AG04449 (cell line): ENCODE measurements around the gene TSPEAR.
"Not testable (repeated sequence)": the region's sequence is repeated elsewhere in the genome, so short reads cannot be mapped to it uniquely, and the experiment has no call there.

Experiments used
- CTCF ChIA-PET: fragments of 350-600 bp; formaldehyde crosslinking; extraction: SDS; loops from one replicate; lab custom pipeline; 2021; ENCODE audit warnings: antibody characterized with exemption; lab: Yijun Ruan, JAX
- POLR2A ChIA-PET: fragments of 400-600, 350-600 bp; formaldehyde crosslinking; extraction: SDS; loops from one replicate; lab custom pipeline; 2020; ENCODE audit warnings: antibody characterized with exemption, inconsistent platforms; lab: Yijun Ruan, JAX
- DNase-seq: peaks from one replicate; pipeline ENCODE4 v3.0.0-alpha.2; 2010; ENCODE audit warnings: low read depth, low spot score
- H3K4me3 ChIP-seq: 2 replicates; pipeline ENCODE4 v1.5.1; 2011; ENCODE audit warnings: low read depth, mild to moderate bottlenecking, control low read depth, low read length
- TF ChIP-seq, protein P1 (sequence below): IDR thresholded peaks from one replicate; pipeline ENCODE4 v1.5.1; 2011; ENCODE audit warnings: mild to moderate bottlenecking, moderate library complexity, low read length, control low read depth, inconsistent platforms; ENCODE audit not compliant: insufficient read depth; ENCODE audit errors: missing control alignments

TSPEAR gene

DNA sequence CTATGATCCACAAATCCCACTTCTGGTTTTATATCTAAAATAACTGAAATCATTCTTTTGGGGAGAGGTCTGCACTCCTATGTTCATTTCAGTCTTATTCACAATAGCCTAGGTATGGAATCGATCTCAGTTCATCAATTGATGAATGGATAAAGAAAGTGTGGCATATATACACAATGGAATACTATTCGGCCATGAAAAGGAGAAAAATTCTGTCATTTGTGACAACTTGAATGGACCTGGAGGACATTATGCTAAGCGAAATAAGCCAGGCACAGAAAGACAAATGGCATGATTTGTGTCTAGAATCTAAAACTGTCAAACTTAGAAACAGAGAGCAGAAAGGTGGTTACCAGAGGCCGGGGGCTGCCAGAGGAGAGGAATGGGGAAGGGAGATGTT lies 104.9 kb downstream of the TSPEAR start:
- ChIA-PET CTCF (no interaction called here), POLR2A (no interaction called here)
- DNase-seq = no peak
- H3K4me3 ChIP-seq = no peak overlapping the region
- TF ChIP-seq, protein P1, sequence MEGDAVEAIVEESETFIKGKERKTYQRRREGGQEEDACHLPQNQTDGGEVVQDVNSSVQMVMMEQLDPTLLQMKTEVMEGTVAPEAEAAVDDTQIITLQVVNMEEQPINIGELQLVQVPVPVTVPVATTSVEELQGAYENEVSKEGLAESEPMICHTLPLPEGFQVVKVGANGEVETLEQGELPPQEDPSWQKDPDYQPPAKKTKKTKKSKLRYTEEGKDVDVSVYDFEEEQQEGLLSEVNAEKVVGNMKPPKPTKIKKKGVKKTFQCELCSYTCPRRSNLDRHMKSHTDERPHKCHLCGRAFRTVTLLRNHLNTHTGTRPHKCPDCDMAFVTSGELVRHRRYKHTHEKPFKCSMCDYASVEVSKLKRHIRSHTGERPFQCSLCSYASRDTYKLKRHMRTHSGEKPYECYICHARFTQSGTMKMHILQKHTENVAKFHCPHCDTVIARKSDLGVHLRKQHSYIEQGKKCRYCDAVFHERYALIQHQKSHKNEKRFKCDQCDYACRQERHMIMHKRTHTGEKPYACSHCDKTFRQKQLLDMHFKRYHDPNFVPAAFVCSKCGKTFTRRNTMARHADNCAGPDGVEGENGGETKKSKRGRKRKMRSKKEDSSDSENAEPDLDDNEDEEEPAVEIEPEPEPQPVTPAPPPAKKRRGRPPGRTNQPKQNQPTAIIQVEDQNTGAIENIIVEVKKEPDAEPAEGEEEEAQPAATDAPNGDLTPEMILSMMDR = no peak

- ChIA-PET POLR2A (no interaction called here), CTCF (no interaction called here)
- no peak for DNase-seq
- TF ChIP-seq, protein P1 = no peak
- no peak overlapping the region for H3K4me3 ChIP-seq
Measured at GRCh38 chr21:44603911-44604310, 107.5 kb downstream of the TSPEAR start.

GRCh38 chr21:44603109-44603875 lies 108.1 kb downstream of the TSPEAR start:
- POLR2A ChIA-PET = no interaction called here
- H3K4me3 ChIP-seq = no peak overlapping the region
- TF ChIP-seq, protein P1 = no peak
- DNase-seq = no peak
- CTCF ChIA-PET = no interaction called here

- CTCF ChIA-PET = no interaction called here
Measured at GRCh38 chr21:44602463-44602850, 108.9 kb downstream of the TSPEAR start.

GRCh38 chr21:44601596-44602462 lies 109.5 kb downstream of the TSPEAR start:
- no peak for DNase-seq
- TF ChIP-seq, protein P1 = no peak
- POLR2A ChIA-PET = no interaction called here
- no peak overlapping the region for H3K4me3 ChIP-seq
- CTCF ChIA-PET = no interaction called here

More at GRCh38 chr21:44602463-44602850, 108.9 kb downstream of the TSPEAR start:
- POLR2A ChIA-PET = no interaction called here
- TF ChIP-seq, protein P1 = no peak
- H3K4me3 ChIP-seq = no peak overlapping the region
- no peak for DNase-seq

GRCh38 chr21:44601091-44601490 lies 110.3 kb downstream of the TSPEAR start:
- CTCF ChIA-PET, H3K4me3 ChIP-seq, POLR2A ChIA-PET, DNase-seq: not testable (repeated sequence)

DNA sequence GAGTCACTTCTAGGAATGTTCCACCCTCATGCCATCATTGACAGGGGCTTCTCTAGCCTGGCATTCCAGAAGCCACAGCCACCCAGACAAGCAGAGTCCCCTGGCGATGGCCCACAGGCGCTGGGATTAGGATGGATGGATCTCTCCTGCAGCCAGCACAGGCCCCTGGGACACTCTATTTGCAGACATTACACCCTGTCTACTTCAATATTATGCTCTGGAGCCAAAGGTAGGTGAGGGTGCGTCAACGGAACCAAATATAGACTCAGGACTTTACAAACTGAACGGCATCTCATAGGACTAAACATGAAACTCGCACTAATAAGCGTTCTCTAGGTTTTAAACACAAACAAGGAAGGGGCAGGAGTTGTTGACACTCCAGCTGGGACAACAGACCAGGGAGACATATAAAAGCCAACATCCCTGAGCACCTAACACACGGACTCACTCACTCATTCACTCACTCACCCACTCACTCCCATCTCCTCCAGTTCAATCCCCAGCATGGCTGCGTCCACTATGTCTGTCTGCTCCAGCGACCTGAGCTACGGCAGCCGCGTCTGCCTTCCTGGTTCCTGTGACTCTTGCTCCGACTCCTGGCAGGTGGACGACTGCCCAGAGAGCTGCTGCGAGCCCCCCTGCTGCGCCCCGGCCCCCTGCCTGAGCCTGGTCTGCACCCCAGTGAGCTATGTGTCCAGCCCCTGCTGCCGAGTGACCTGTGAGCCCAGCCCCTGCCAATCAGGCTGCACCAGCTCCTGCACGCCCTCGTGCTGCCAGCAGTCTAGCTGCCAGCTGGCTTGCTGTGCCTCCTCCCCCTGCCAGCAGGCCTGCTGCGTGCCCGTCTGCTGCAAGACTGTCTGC lies 111.0 kb downstream of the TSPEAR start, which contains the start of gene KRTAP10-7:
Gene KRTAP10-7, plus strand, starts transcription at position 480 of the 861 bp plus-strand sequence. Its CDS starts 25 bp downstream, at position 505.
- DNase-seq, POLR2A ChIA-PET, CTCF ChIA-PET, H3K4me3 ChIP-seq: not testable (repeated sequence)
